Osteoblast (primary cell): ENCODE measurements around the gene PODXL2. TPM values are rescaled to one million over a fixed set of nuclear protein-coding genes. Genes with fewer than 3 reads are reported as not detected.

Experiments
- DNase-seq: peaks from one replicate; pipeline ENCODE4 v3.0.0; 2011; ENCODE audit warnings: low spot score, mixed read lengths; ENCODE audit not compliant: insufficient read length; ENCODE audit errors: missing footprints
- H2AFZ ChIP-seq: 2 replicates; pipeline ENCODE4 v1.6.0; 2011; ENCODE audit warnings: mild to moderate bottlenecking, low read length
- H3K27ac ChIP-seq: 2 replicates; pipeline ENCODE4 v1.5.1; 2011; ENCODE audit warnings: mild to moderate bottlenecking, low read depth, low read length, moderate library complexity
- H3K27me3 ChIP-seq: 2 replicates; pipeline ENCODE4 v1.6.0; 2012; ENCODE audit warnings: mild to moderate bottlenecking, control low read depth, inconsistent platforms, low read length, moderate library complexity; ENCODE audit not compliant: insufficient read depth
- H3K36me3 ChIP-seq: 2 replicates; pipeline ENCODE4 v1.5.1; 2011; ENCODE audit warnings: mild to moderate bottlenecking, low read length, control low read depth, moderate library complexity; ENCODE audit not compliant: insufficient read depth
- H3K4me1 ChIP-seq: 2 replicates; pipeline ENCODE4 v1.5.1; 2011; ENCODE audit warnings: mild to moderate bottlenecking, low read length, control low read depth, moderate library complexity; ENCODE audit not compliant: insufficient read depth
- H3K4me2 ChIP-seq: 2 replicates; pipeline ENCODE4 v1.6.0; 2011; ENCODE audit warnings: mild to moderate bottlenecking, low read length; ENCODE audit not compliant: insufficient read depth
- H3K4me3 ChIP-seq: fragments of 200-600 bp; sonication (generic); 3 replicates; pipeline ENCODE4 v1.5.1; 2012; ENCODE audit warnings: mild to moderate bottlenecking, low read length, inconsistent platforms; ENCODE audit not compliant: insufficient read depth
- H3K79me2 ChIP-seq: 2 replicates; pipeline ENCODE4 v1.6.0; 2012; ENCODE audit warnings: mild to moderate bottlenecking, low read length, control low read depth, inconsistent platforms; ENCODE audit not compliant: insufficient read depth
- H3K9me3 ChIP-seq: 2 replicates; pipeline ENCODE4 v1.5.1; 2011; ENCODE audit warnings: low read depth, low read length, control low read depth
- H4K20me1 ChIP-seq: 2 replicates; pipeline ENCODE4 v1.6.0; 2012; ENCODE audit warnings: mild to moderate bottlenecking, low read length, control low read depth; ENCODE audit not compliant: insufficient read depth
- CTCF ChIP-seq: IDR thresholded peaks from 2 replicates; pipeline ENCODE4 v1.5.1; 2011; ENCODE audit warnings: mild to moderate bottlenecking, low read depth, low read length, moderate library complexity; ENCODE audit errors: extremely low read depth
- total RNA-seq: library from RNA; depleted of rRNA; stranded (reverse); fragments of >200 nt; gene quantifications from 2 replicates; pipeline ENCODE4 v1.2.3, GENCODE V29; 2012

The PODXL2 gene
- total RNA-seq, 1 donor, result 0.36 TPM

- H3K27ac ChIP-seq, result no peak overlapping the region
- no peak overlapping the region for H3K4me3 ChIP-seq
- H2AFZ ChIP-seq, result no peak overlapping the region
- H3K9me3 ChIP-seq, result no peaks in the 10 kb centered on the region
- H3K79me2 ChIP-seq, result no peaks in the 10 kb centered on the region
- peaks cover 11% of the 10 kb centered on the region for H3K4me1 ChIP-seq
- H3K4me2 ChIP-seq, result no peak overlapping the region
- no peaks in the 10 kb centered on the region for H3K27me3 ChIP-seq
- H4K20me1 ChIP-seq, result no peaks in the 10 kb centered on the region
- no peak for DNase-seq
- H3K36me3 ChIP-seq, result no peaks in the 10 kb centered on the region
- no peak for TF ChIP-seq CTCF
These were observed 77.3 kb downstream of the PODXL2 start for GRCh38 chr3:127706312-127706711.

- Histone ChIP-seq H3K27ac (no peak overlapping the region), H3K79me2 (no peaks in the 10 kb centered on the region), H3K4me3 (no peak overlapping the region), H4K20me1 (no peaks in the 10 kb centered on the region), H3K4me2 (no peak overlapping the region), H2AFZ (no peak overlapping the region), H3K36me3 (no peaks in the 10 kb centered on the region), H3K4me1 (peaks cover 11% of the 10 kb centered on the region), H3K27me3 (no peaks in the 10 kb centered on the region), H3K9me3 (no peaks in the 10 kb centered on the region)
- no peak for DNase-seq
- no peak for TF ChIP-seq CTCF
These were observed 77.9 kb downstream of the PODXL2 start for GRCh38 chr3:127706785-127707351.

- Histone ChIP-seq H2AFZ (no peak overlapping the region), H3K4me3 (no peak overlapping the region), H3K36me3 (no peaks in the 10 kb centered on the region), H3K79me2 (no peaks in the 10 kb centered on the region), H3K27ac (no peak overlapping the region), H3K4me2 (no peak overlapping the region), H3K27me3 (no peaks in the 10 kb centered on the region), H4K20me1 (no peaks in the 10 kb centered on the region), H3K4me1 (peaks cover 6% of the 10 kb centered on the region), H3K9me3 (no peaks in the 10 kb centered on the region)
- no peak for TF ChIP-seq CTCF
- DNase-seq, result no peak
These were observed 78.9 kb downstream of the PODXL2 start for GRCh38 chr3:127707851-127708411.

- Histone ChIP-seq H3K27me3 (no peaks in the 10 kb centered on the region), H3K4me1 (peaks cover 6% of the 10 kb centered on the region)
- TF ChIP-seq CTCF, result no peak
These were observed 79.9 kb downstream of the PODXL2 start for GRCh38 chr3:127708837-127709236.

More at GRCh38 chr3:127708837-127709236, 79.9 kb downstream of the PODXL2 start:
- Histone ChIP-seq H3K4me3 (no peak overlapping the region), H2AFZ (no peak overlapping the region), H3K9me3 (no peaks in the 10 kb centered on the region), H3K27ac (peak overlapping the region; percentile 1), H3K36me3 (no peaks in the 10 kb centered on the region), H3K79me2 (no peaks in the 10 kb centered on the region), H4K20me1 (no peaks in the 10 kb centered on the region), H3K4me2 (no peak overlapping the region)
- DNase-seq, result no peak
